MM.1S (cell line): ENCODE data around the gene SPACA6.

Experiments used
- CTCF ChIP-seq: fragments of 300-600 bp; sonication (generic); IDR thresholded peaks from 2 replicates; pipeline ENCODE4 v1.5.1; 2016; ENCODE audit warnings: antibody characterized with exemption, low read length, mixed read lengths
- EZH2 ChIP-seq: fragments of 300-600 bp; sonication (generic); optimal IDR thresholded peaks from 2 replicates; pipeline ENCODE3; 2017; ENCODE audit warnings: low read depth, mild to moderate bottlenecking, antibody characterized with exemption, low read length, mixed read lengths
- EZH2phosphoT487 ChIP-seq: fragments of 300-600 bp; sonication (generic); IDR thresholded peaks from 2 replicates; pipeline ENCODE4 v1.6.1; 2018; ENCODE audit warnings: antibody characterized with exemption, low read length

DNA sequence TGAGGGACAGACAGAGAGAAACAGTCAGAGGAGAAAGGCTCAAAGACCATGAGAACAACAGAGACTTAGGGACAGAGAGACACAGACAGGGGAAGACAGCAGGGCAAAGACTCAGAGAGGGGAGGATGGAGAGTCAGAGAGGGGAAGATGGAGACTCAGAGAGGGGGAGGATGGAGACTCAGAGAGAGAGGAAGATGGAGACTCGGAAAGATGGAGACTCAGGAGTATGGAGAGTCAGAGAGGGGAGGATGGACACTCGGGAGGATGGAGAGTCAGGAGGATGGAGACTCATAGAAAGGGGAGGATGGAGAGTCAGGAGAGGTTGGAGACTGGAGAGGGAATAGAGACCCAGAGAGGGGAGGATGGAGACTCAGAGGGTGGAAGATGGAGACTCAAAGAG, 689 bp downstream of the SPACA6 start:
- TF ChIP-seq CTCF (no peak), EZH2 (no peak), EZH2phosphoT487 (no peak)
